GM18498 (cell line): ENCODE measurements around the gene TAF7L.
"Not testable (repeated sequence)": the region's sequence is repeated elsewhere in the genome, so short reads cannot be mapped to it uniquely, and the experiment has no call there.

Experiments used
- ATAC-seq: cut with Tn5 transposase; IDR thresholded peaks from one replicate; pipeline ENCODE4 v1.9.1; 2021; ENCODE audit warnings: mild to moderate bottlenecking, moderate library complexity; ENCODE audit not compliant: unreplicated experiment

TAF7L gene, protein sequence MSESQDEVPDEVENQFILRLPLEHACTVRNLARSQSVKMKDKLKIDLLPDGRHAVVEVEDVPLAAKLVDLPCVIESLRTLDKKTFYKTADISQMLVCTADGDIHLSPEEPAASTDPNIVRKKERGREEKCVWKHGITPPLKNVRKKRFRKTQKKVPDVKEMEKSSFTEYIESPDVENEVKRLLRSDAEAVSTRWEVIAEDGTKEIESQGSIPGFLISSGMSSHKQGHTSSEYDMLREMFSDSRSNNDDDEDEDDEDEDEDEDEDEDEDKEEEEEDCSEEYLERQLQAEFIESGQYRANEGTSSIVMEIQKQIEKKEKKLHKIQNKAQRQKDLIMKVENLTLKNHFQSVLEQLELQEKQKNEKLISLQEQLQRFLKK

DNA sequence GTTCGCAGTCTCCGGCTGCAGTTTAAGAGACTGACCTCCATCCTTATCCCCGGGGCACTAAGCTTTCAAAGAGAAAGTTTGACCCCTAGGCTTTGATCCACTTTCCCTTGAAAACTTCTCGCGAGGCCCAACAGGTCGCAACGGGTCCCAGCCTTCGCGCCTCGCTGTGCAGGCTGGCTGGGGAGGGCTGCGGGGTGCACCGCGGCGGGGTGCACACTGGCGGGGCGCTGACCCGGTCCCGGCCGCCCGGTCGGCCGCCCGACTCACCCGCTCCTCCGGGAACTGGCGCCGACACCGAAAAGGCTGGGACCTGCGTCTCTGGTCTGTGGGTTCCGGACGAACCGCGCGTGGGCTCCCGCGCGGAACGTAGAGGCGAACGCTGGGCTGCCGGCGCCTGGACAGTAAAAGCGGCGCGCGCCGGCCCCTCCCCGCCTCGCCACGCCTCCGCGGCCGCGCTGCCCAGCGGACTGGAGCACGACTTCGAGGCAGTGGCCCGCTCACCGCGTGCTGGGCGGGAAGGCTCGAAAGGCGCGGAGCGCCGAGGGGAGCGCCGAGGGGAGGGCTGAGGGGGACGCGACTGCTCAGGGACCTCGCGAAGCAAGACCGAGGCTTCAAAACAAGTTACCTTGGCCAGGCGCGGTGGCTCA, at the start of gene TAF7L:
Gene TAF7L (minus strand): TSS at position 378 of the 647 bp plus-strand sequence. CDS start 3,791 bp downstream, outside the sequence.
- ATAC-seq, result no peak

DNA sequence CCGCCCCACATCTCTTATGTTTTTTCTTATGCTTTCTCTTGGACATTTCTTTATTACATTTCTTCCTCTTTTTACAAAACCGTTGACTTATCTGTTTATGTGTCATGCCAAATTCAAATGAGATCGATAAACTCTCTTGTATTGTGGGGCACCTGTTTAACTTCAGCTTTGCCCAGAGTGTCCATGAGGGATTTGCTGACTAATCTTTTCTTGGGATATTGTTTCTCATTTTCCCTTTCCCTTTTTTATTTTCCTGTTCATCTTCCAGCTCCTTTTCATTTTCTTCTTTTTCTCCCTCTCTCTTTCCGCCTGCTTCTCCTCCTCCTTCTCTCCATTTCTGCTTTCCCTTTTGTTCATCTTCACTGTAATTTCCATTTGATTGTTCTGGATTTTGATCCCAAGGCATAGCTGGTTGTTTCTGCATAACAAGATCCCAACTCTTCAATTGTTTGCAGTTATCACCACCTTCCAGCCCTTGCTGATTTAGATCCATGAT, 46.7 kb upstream of the TAF7L start:
- no peak for ATAC-seq

DNA sequence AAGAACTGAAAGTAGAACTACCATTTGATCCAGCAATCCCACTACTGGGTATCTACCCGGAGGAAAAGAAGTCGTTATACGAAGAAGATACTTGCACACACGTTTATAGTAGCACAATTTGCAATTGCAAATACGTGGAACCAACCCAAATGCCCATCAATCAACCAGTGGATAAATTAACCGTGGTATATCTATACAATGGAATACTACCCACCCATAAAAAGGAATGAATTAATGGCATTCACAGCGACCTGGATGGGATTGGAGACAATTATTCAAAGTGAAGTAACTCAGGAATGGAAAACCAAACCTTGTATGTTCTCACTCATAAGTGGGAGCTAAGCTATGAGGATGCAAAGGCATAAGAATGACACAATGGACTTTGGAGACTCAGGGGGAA, 43.2 kb upstream of the TAF7L start:
- not testable (repeated sequence) for ATAC-seq

DNA sequence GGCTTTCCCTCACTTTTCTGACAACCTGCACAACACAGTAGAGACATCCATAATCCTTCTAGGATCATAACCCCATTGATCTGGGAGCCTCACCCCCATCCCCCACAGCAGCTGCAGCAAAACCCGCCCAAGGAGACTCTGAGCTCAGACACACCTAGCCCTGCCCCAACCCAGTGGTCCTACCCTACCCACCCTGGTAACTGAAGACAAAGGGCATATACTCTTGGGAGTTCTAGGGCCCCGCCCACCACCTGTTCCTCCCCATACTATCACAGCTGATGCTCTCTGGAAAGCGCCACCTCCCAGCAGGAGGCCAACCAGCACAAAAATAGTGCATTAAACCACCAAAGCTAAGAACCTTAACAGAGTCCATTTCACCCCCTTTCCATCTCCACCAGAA, 35.5 kb upstream of the TAF7L start:
- not testable (repeated sequence) for ATAC-seq

DNA sequence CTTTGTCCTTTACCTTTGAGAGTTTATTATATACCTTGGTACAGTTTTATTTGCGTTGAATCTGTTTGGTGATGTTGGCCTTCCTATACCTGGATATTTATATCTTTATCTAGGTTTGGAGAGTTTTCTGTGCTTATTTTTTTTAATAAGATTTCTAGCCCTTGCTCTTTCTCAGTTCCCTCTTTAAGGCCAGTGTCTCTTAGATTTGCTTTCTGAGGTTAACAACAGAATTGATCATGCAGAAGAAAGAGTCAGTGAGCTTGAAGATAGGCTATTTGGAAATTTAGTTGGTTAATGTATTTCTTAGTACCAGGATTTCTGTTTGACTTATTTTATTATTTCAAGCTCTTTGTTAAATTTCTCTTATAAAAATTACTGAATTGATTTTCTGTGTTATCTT, 12.7 kb upstream of the TAF7L start:
- ATAC-seq, result no peak

DNA sequence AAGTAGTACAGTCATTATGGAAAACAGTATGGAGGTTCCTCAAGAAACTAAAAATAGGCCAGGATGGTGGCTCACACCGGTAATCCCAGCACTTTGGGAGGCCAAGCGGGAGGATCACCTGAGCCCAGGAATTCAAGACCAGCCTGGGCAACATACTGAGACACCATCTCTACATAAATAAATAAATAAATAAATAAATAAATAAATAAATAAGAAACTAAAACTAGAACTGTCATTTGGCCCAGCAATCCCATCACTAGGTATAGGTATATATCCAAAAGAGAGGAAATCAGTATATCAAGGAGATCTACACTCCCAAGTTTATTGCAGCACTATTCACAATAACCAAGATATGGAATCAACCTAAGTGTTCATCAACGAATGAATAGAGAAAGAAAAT, 4.5 kb upstream of the TAF7L start:
- ATAC-seq, result not testable (repeated sequence)

DNA sequence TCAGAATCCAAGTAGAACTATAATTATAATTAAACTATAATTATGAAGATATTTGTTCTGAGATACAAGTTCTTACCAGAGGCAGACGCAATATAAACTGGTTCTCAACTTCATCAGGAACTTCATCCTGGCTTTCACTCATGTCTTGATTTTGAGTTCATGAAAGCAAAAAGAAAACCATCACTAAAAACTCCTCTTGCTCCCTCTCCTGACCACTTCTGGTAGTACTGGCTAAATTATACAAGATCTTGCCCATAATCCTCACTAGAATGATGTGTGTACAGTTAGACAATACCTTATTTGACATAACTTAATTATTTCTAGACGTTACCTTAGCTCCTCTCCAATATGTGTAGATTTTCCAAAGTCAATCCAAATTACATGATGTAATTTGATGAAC, 3.7 kb downstream of the TAF7L start:
- peak; percentile 50 for ATAC-seq

DNA sequence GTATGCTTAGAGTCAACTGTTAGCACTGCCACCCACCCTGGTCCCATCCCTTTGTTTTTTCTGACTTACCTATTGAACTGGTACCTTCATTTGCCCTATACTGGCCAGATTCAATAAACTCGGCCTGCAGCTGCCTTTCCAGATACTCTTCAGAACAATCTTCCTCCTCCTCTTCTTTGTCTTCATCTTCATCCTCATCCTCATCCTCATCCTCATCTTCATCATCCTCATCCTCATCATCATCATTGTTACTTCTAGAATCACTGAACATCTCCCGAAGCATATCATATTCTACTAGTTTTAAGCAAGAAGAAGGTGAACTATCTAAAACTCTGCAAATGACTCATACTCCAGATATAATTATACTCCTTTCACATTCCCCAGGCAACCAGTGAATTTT, 14.9 kb downstream of the TAF7L start:
- no peak for ATAC-seq

DNA sequence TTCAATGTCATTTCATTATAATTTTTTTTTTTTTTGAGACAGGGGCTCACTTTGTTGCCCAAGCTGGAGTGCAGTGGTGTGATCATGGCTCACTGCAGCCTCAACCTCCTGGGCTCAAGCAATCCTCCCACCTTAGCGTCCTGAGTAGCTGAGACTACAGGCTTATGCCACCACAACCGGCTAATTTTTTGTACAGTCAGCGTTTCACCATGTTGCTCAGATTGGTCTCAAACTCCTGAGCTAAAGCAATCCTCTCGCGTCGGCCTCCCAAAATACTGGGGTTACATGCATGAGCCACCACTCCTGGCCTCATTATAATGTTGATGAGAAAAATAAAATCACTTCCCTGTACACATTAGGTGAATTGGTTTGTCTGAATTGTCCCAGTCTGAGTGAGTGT, 16.9 kb downstream of the TAF7L start:
- no peak for ATAC-seq

DNA sequence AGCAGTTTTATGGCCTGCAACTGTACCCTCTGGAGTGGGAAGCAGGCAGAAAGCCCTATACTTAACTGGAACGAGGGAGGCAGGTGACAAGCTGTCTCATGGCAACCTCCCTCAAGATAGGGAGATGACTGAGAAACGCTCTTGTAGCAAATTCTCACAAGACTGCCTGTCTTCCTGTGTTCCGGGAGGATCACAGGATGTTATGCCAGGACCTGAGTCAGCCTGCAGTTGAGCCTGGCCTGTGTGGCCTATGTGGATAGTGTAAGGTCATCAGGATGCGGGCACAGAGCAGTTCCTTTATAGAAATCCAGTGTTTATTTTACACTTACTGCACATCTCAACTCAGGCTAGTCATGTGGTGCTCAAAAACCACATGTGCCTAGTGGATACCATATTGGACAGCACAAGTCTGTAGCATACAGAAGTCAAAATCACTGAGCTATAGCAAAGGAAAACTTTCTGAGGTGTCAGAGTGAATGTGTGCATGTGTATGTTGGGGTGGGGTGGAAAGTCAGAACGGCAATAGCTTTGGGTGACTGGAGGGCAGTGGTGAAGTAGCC, 25.2 kb downstream of the TAF7L start:
- no peak for ATAC-seq

DNA sequence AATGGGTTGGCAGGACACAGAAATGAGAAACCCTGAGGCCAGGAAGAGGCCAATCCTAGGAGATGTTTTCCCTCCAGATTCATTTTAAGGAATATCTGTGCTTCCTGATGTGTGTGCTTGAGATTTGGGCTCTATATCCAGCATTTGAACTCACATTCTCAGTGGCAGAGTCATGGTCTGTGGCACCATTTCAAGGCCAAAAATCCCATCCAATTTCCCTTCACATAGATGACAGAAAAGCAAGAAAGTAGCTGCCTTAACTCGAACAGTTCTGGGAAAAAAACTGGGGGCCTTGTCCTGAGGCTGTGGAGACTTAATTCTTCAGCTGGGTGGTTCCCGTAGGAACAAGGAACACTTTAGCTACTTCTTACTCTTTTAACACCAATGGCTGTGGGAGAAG, 27.4 kb downstream of the TAF7L start:
- ATAC-seq, result no peak

DNA sequence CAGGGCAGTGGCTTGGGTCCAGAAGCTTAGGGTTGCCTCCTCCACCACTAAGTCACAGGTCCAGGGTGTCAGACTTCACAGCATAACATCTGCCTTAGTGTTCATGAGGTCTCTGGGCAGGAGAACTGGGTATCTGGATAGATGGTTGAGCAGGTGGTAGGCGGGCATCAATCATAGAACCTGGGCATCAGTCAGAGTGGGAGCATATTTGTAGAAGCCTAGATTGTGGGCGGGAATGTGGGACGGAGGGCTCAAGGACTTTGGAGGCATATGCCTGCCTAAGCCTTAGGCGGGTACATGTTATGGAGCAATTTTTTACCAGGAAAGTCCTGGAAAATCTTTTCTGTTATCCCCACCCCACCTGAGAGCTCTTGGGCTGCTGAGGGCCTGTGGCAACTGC, 28.5 kb downstream of the TAF7L start:
- ATAC-seq, result no peak

DNA sequence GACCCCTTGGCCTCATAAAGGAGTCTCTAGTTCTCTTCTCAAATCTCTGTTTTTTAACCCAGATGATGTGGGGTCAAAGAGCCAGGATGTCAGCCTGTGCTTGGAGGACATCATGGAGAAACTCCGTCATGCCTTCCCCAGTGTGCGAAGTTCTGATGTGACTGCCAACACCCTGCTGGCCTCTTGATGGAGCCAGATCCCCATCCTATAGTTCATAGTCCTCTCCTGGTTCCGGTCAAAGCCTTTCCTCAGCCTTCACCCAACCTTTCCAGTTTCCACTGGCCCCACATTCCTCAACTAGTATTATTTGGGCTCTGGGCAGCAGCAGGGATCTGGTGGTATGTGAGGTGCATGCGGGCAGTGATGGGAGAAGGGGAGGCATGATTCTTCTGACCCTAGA, 30.7 kb downstream of the TAF7L start:
- ATAC-seq, result no peak

DNA sequence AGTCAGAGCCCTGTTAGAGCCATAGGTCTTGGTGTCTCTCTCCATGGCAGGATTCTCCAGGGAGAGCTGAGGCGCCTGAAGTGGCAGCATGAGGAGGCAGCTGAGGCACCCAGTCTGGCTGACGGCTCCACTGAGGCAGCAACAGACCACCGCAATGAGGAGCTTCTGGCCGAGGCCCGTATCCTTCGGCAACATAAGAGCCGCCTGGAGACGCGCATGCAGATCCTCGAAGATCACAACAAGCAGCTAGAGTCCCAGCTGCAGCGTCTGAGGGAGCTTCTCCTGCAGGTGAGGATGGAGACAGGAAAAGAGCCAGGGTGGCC, 32.9 kb downstream of the TAF7L start:
- no peak for ATAC-seq

DNA sequence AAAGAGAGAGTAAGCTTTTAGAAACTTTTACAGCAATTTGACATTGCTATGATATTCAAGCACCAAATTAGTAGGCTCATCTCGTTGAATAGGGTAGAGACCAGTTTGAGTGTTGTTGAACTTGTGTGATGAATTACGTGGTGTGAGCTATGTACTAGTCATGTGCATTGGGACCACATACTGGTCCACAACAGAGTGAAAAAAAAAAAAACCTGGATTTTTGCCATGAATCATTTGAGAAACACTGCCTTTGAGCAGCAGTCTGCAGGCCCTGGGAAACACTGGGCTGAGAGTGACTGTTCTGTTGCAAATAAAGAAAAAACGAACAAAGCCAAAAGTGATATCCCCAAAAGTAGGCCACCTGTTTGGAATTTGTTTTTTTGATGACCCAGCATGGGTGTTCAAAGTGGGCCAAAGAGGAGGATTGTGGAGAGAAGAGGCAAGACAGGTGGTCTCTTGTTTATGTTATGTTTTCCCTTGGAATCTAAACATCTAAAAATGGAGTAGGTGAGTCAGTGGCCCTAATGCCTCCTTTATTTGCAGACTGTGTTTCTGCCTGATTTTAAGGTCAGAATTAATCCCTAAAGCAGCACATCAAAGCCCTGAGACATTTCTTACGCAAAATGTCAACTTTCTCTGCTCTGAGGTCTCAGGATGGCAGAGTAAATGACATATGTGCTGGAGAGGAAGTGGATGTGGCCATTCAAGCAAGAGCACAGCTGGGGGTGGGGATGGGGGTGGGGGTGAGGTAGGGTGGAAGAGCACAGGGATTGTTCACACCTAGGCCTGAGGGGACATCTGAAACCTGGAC, 33.5 kb downstream of the TAF7L start:
- ATAC-seq, result no peak

DNA sequence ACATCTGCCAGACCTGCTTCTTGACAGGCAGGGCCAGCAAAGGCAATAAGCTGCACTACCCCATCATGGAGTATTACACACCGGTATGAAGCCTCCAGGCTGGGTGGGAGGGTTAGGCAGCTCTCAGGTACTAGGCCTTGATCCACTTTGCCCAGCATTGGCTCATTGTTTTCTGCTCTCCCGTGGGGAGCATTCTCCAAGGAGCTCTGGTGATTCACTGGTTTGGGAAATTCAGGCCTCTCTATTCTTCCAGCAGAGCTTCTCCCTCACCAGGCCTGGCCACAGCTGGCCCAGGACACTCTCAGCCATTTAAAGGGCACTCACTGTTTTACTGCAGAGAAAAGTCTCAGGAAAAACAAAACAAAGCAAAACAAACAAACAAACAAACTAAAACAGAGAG, 38.5 kb downstream of the TAF7L start:
- ATAC-seq, result no peak

DNA sequence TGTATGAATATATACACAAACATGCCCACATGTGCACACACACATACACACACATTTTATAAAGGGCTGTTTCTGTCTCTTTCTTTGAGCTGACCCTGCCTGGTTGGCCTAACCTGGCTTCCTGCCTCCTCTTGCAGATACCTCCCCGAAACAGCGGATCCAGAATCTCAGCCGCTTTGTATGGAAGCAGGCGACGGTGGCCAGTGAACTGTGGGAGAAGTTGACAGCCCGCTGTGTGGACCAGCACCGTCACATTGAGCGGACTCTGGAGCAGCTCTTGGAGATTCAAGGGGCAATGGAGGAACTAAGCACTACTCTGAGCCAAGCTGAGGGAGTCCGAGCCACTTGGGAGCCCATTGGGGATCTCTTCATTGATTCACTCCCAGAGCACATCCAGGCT, 49.6 kb downstream of the TAF7L start:
- ATAC-seq, result no peak

DNA sequence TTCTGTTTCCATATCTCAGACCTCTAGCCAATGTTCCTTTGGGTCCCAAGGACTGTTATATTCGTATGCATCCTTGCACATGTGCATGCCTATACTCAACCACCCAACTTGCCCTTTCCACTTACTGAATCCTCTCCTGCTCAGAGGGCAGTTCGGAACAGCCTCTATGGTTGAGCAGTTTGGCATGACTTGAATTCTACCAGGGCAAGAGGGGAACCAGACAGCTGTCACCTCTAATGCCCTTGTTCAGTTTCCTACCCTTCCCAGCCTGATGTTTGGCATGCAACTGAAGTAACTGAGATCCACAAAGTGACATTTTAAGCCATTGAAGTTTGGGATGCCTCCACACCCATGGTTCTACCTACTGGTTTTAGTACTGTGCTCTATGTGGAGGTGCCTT, 54.1 kb downstream of the TAF7L start:
- ATAC-seq, result no peak

DNA sequence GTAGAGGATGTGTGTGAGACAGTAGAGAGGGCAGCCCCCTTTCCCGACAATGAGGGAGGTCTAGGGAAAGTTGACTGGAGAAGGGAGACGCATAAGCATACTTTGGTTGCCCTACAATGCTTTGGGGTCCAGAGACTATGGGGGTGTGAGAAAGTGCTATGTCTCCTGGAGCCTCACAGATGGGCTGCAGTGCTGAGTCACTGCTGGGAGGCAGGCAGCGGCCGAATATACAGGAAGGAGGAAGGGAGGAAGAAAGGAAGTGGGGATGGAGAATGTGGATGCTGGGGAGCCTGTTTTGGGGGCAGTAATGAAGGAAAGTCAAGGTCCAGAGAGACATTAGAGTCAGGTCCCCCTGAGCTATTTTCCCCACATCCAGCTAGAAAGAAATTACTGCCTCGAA, 58.8 kb downstream of the TAF7L start:
- ATAC-seq, result no peak

DNA sequence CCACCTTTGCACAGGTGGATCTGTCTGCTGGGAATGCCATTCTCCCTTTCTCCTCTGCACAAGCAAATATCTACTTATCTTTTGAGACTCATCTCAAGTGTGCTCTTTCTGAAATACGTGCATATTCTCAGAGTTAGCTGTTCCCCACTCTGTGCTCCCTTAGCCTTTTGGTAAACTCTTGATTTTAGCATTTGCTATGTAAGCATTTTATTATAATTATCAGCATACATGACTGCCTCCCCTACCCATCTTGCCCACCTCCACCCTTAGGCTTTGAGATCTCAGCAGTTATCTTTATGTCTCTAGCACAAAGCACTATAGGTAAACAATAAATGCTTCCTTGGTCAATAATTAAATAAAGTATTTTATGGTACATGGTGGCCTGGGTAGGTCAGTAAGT, 60.1 kb downstream of the TAF7L start:
- no peak for ATAC-seq

DNA sequence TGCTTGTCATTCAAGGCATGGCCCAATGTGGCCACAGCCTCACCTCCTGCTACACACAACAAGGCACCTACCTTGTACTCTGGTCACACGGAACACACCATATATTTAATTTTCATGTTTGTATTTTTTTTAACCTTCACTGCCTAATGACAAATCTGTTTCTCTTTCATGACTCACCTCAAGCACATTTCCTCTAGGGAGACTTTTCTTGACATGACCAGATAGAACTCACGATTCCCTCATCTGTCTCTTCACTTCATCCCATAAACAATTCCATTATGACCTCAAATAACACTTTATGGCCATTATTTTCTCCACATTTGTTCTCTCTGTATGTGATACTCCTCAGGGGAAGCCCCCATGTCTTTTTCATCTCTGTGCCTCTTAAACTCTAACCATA, 60.5 kb downstream of the TAF7L start:
- no peak for ATAC-seq
